HepG2 (cell line): Measurements from ENCODE around the gene ESPN. TPM values are rescaled to one million over a fixed set of nuclear protein-coding genes. Genes with fewer than 3 reads are reported as not detected.

Experiments used
- ATAC-seq: fragments of 200-7000 bp; cut with Tn5 transposase; 3 replicates; pipeline ENCODE4 v1.9.1; 2020; ENCODE audit warnings: mild to moderate bottlenecking, moderate library complexity
- BruUV-seq: library from RNA; stranded (reverse); fragments of 400-500 nt; replicated peaks from 2 replicates; lab custom pipeline; 2021; lab: Mats Ljungman, UMichigan
- CTCF ChIA-PET: fragments of 300-600 bp; formaldehyde crosslinking; extraction: SDS; loops from one replicate; lab custom pipeline; 2021; ENCODE audit warnings: low total read pairs, inconsistent platforms, low intra/inter-chr PET ratio; lab: Yijun Ruan, JAX
- POLR2A ChIA-PET: fragments of 350-600 bp; sonication (Branson Sonifier 250); formaldehyde crosslinking; loops from one replicate; lab custom pipeline; 2020; ENCODE audit warnings: antibody characterized with exemption, inconsistent platforms; lab: Yijun Ruan, JAX
- DNase-seq: peaks from one replicate; pipeline ENCODE4 v3.0.0-alpha.2; 2015; ENCODE audit warnings: low spot score
- FAIRE-seq: peaks from 3 replicates; lab custom pipeline; 2011; peaks lifted over from hg19 to GRCh38; lab: Jason Lieb, UNC
- H2AFZ ChIP-seq: one replicate; pipeline ENCODE4 v1.6.1; 2011; ENCODE audit warnings: low read length, inconsistent platforms
- H3K27ac ChIP-seq: fragments of 300-600 bp; 3 replicates; pipeline ENCODE4 v1.8.0; 2011; ENCODE audit warnings: mixed run types, mild to moderate bottlenecking, mixed read lengths, low read length, inconsistent platforms; ENCODE audit not compliant: insufficient read depth; ENCODE audit errors: extremely low read length
- H3K27me3 ChIP-seq, 2 experiments: fragments of 200-600 bp in 1 of 2; 2 replicates in 1 of 2; 3 replicates in 1 of 2; pipeline versions ENCODE4 v1.6.0 to v1.8.0; 2011; ENCODE audit warnings: low read length in 2 of 2, mild to moderate bottlenecking in 2 of 2, moderate library complexity in 2 of 2, inconsistent platforms in 1 of 2; ENCODE audit not compliant: insufficient read depth in 2 of 2, control insufficient read depth in 1 of 2
- H3K36me3 ChIP-seq, 2 experiments: fragments of 200-600 bp in 1 of 2; replicated peaks in 1 of 2; 2 replicates in 1 of 2; 3 replicates in 1 of 2; pipeline versions ENCODE4 v1.5.1 to v1.8.0; 2011; ENCODE audit warnings: low read length in 2 of 2, inconsistent platforms in 1 of 2; ENCODE audit not compliant: insufficient read depth in 2 of 2, control insufficient read depth in 1 of 2
- H3K4me1 ChIP-seq: 2 replicates; pipeline ENCODE4 v1.5.1; 2012; ENCODE audit warnings: low read length, inconsistent platforms; ENCODE audit not compliant: insufficient read depth
- H3K4me2 ChIP-seq: 2 replicates; pipeline ENCODE4 v1.6.0; 2011; ENCODE audit warnings: low read depth, low read length, inconsistent platforms
- H3K4me3 ChIP-seq, 3 experiments: fragments of 200-600 bp in 1 of 3; sonication (generic), shearing (Covaris generic) in 1 of 3; replicated peaks in 1 of 3; 2 replicates each; pipeline ENCODE4 v1.5.1; 2011 to 2016; ENCODE audit warnings: low read length in 3 of 3, inconsistent platforms in 2 of 3, low read depth in 2 of 3, mild to moderate bottlenecking in 2 of 3, control low read depth in 1 of 3, mixed read lengths in 1 of 3; ENCODE audit not compliant: insufficient read depth in 1 of 3
- H3K79me2 ChIP-seq: one replicate; pipeline ENCODE4 v1.6.1; 2011; ENCODE audit warnings: low read length, inconsistent platforms; ENCODE audit not compliant: insufficient read depth
- H3K9ac ChIP-seq: 2 replicates; pipeline ENCODE4 v1.6.0; 2011; ENCODE audit warnings: mild to moderate bottlenecking, low read depth, low read length, inconsistent platforms; ENCODE audit not compliant: insufficient read depth
- H3K9me3 ChIP-seq: 2 replicates; pipeline ENCODE4 v1.5.1; 2012; ENCODE audit warnings: mild to moderate bottlenecking, low read length
- H4K20me1 ChIP-seq: 2 replicates; pipeline ENCODE4 v1.6.0; 2011; ENCODE audit warnings: inconsistent platforms, mild to moderate bottlenecking, low read length, moderate library complexity; ENCODE audit not compliant: insufficient read depth
- BCL3 ChIP-seq: sonication (generic); formaldehyde crosslinking; IDR thresholded peaks from 2 replicates; pipeline ENCODE4 v1.5.1; 2020; ENCODE audit warnings: mild to moderate bottlenecking, missing genetic modification reagents, moderate library complexity
- DBP ChIP-seq: sonication (generic); formaldehyde crosslinking; IDR thresholded peaks from 2 replicates; pipeline ENCODE4 v1.4.0; 2020; ENCODE audit warnings: missing genetic modification reagents; ENCODE audit errors: not compliant biosample characterization
- FLYWCH1 ChIP-seq: sonication (generic); formaldehyde crosslinking; IDR thresholded peaks from 2 replicates; pipeline ENCODE4 v1.8.1; 2023; ENCODE audit warnings: mild to moderate bottlenecking, missing genetic modification reagents
- MEIS2 ChIP-seq: sonication (generic); formaldehyde crosslinking; IDR thresholded peaks from 2 replicates; pipeline ENCODE4 v1.9.0; 2021; ENCODE audit warnings: mild to moderate bottlenecking, missing genetic modification reagents
- STAG1 ChIP-seq: sonication (generic); formaldehyde crosslinking; IDR thresholded peaks from 2 replicates; pipeline ENCODE4 v1.4.0; 2020; ENCODE audit warnings: missing genetic modification reagents
- TFE3 ChIP-seq: IDR thresholded peaks from 2 replicates; pipeline ENCODE4 v1.6.1; 2016
- ZNF234 ChIP-seq: sonication (generic); formaldehyde crosslinking; conservative IDR thresholded peaks from 2 replicates; pipeline ENCODE4 v1.5.1; 2020; ENCODE audit warnings: mild to moderate bottlenecking, missing genetic modification reagents
- ZNF335 ChIP-seq: sonication (generic); formaldehyde crosslinking; IDR thresholded peaks from 2 replicates; pipeline ENCODE4 v1.4.0; 2020; ENCODE audit warnings: missing genetic modification reagents
- ZNF547 ChIP-seq: sonication (generic); formaldehyde crosslinking; IDR thresholded peaks from 2 replicates; pipeline ENCODE4 v1.5.1; 2020; ENCODE audit warnings: mild to moderate bottlenecking, missing genetic modification reagents
- WGBS: methylation state at CpG from one replicate; pipeline ENCODE4 v1.1.6; 2017; ENCODE audit warnings: low lambda C conversion rate; 5-methylcytosine and 5-hydroxymethylcytosine counted together
- in situ Hi-C: cut with HindIII; loops from 2 replicates; pipeline ENCODE4 v1.10.0; 2017; ENCODE audit warnings: low pct_unique_long_range_greater_than_20kb; ENCODE audit not compliant: extremely low pct_ligation_motif_present
- intact Hi-C: fragments of 100-400 bp; cut with micrococcal nuclease; formaldehyde crosslinking; loops from one replicate; pipeline ENCODE4 v1.10.0; 2022; ENCODE audit not compliant: unreplicated experiment
- polyA plus RNA-seq, 8 experiments: library from polyadenylated mRNA; depleted of rRNA in 3 of 8; stranded (reverse) in 7 of 8; unstranded in 1 of 8; fragments of >200 nt; fragmentation: Illumina TruSeq in 4 of 8; extraction: Trizol in 4 of 8; gene quantifications; 2 replicates each; pipeline versions ENCODE4 v1.2.1 to v1.2.3, GENCODE V29; 2011 to 2016; ENCODE audit warnings: low read depth in 4 of 8, missing spikeins in 1 of 8, mixed read lengths in 1 of 8; ENCODE audit not compliant: insufficient read depth in 1 of 8
- total RNA-seq, 5 experiments: library from RNA; depleted of rRNA; stranded (reverse); fragments of >200 nt; fragmentation: Illumina TruSeq; extraction: Trizol; gene quantifications; 2 replicates each; pipeline ENCODE4 v1.2.3, GENCODE V29; 2016; ENCODE audit warnings: low read depth in 1 of 5

ESPN gene
- total and polyA plus RNA-seq, 2 of the 13 experiments (the other 11 are each of a cell fraction or from before 2014, with no cell fraction given), result 48.6 to 54.2 TPM

GRCh38 chr1:6389971-6390370, 34.6 kb upstream of the ESPN start:
- Histone ChIP-seq H3K79me2 (peaks cover 27% of the 10 kb centered on the region), H3K4me1 (peaks cover 26% of the 10 kb centered on the region)

GRCh38 chr1:6391951-6392808, 32.4 kb upstream of the ESPN start:
- FAIRE-seq, result peak; percentile 70
- intact Hi-C loops, result loop anchor here (5.0 kb wide), 2 partner anchors 35 to 145 kb away; no protein-coding TSS in a partner anchor
- WGBS, result 10% methylated on average over 16 of the region's 16 CpGs
- TF ChIP-seq DBP (no peak), ZNF234 (CRISPR knock-in tag) (no peak), FLYWCH1 (no peak), ZNF335 (CRISPR knock-in tag) (no peak), MEIS2 (no peak), ZNF547 (CRISPR knock-in tag) (no peak), STAG1 (CRISPR knock-in tag) (no peak), BCL3 (CRISPR knock-in tag) (peak; percentile 40; the same call in 1 of the 2 replicates)

More at GRCh38 chr1:6389971-6390370, 34.6 kb upstream of the ESPN start:
- H3K27me3 ChIP-seq, result no peaks in the 10 kb centered on the region
- 97% methylated on average over 9 of the region's 9 CpGs for WGBS
- no peak overlapping the region for H3K4me3 ChIP-seq
- H3K9me3 ChIP-seq, result no peaks in the 10 kb centered on the region
- no peak overlapping the region for H3K9ac ChIP-seq
- DNase-seq (no peak), ATAC-seq (no peak), FAIRE-seq (no peak)
- peaks cover 4% of the 10 kb centered on the region; the same call in 1 of the 2 replicates for H4K20me1 ChIP-seq
- BruUV-seq, result no TSS peak
- H3K4me2 ChIP-seq, result no peak overlapping the region
- in situ Hi-C loops, result no loop called here
- intact Hi-C loops, result loop anchor here (5.0 kb wide), 2 partner anchors 33 to 143 kb away; no protein-coding TSS in a partner anchor
- H3K27ac ChIP-seq, result no peak overlapping the region
- H3K36me3 ChIP-seq, result no peaks in the 10 kb centered on the region
- no peak overlapping the region for H2AFZ ChIP-seq
- TF ChIP-seq TFE3 (CRISPR knock-in tag), result no peak
- POLR2A ChIA-PET, result no interaction called here
- CTCF ChIA-PET, result no interaction called here

More at GRCh38 chr1:6391951-6392808, 32.4 kb upstream of the ESPN start:
- H3K36me3 ChIP-seq, result no peaks in the 10 kb centered on the region
- in situ Hi-C loops, result no loop called here
- peaks cover 17% of the 10 kb centered on the region for H3K79me2 ChIP-seq
- H3K4me1 ChIP-seq, result peaks cover 36% of the 10 kb centered on the region
- BruUV-seq, result TSS peak; percentile 56
- no peaks in the 10 kb centered on the region for H3K27me3 ChIP-seq
- peak overlapping the region; percentile 16 for H3K27ac ChIP-seq
- POLR2A ChIA-PET, result interaction anchor here (0.9 to 3.8 kb wide), 7 partner anchors 10 to 186 kb away, joined by 3 to 24 read pairs (median 5); partner anchors contain the start of gene RNF207
- peak overlapping the region; percentile 88 for H3K9ac ChIP-seq
- H3K9me3 ChIP-seq, result no peaks in the 10 kb centered on the region
- CTCF ChIA-PET, result no interaction called here
- H3K4me2 ChIP-seq, result peak overlapping the region; percentile 90
- H4K20me1 ChIP-seq, result peaks cover 4% of the 10 kb centered on the region; the same call in 1 of the 2 replicates
- peak overlapping the region; percentile 65 to 76 (median 66) for H3K4me3 ChIP-seq
- no peak overlapping the region for H2AFZ ChIP-seq
- DNase-seq (peak; percentile 58), ATAC-seq (peak; percentile 12)
